Left colon (tissue), 2 donors: Measurements from ENCODE around the gene DLL4. TPM values are rescaled to one million over a fixed set of nuclear protein-coding genes. Genes with fewer than 3 reads are reported as not detected.

Experiments used
- ATAC-seq: fragments of 200-7000 bp; cut with Tn5 transposase; one replicate; pipeline ENCODE4 v1.9.1; 2020; ENCODE audit warnings: mild to moderate bottlenecking, moderate library complexity
- DNase-seq, 2 donors: peaks; one replicate each; pipeline ENCODE4 v3.0.0-alpha.2; 2020
- intact Hi-C, 2 donors: fragments of 100-400 bp; cut with DNase I in 1 of 2; cut with micrococcal nuclease in 1 of 2; formaldehyde crosslinking; loops; one replicate each; pipeline versions ENCODE4 v1.11.2 to v1.14.0; 2022; cut with DNase I, micrococcal nuclease
- total RNA-seq, 2 donors: library from RNA; stranded (reverse); fragmentation: NEBNext Ultra II Directional; extraction: Animal tissue kit (Norgen Biotek cat#: 25700); gene quantifications; one replicate each; pipeline ENCODE4 v1.2.1, GENCODE V29; 2021
- donor health status: DM: no; HTN: no; CAD: no.
- donor health status: DM: yes; HTN: yes; CAD: no.

Gene DLL4
- total RNA-seq, 2 donors from 2014 or later: 14.0 to 15.9 TPM

- DNase-seq (no peak), ATAC-seq (no peak)
- intact Hi-C loops: no loop called here
Observed at GRCh38 chr15:40964634-40965033, 35.5 kb downstream of the DLL4 start.

GRCh38 chr15:40968290-40969085 is 39.3 kb downstream of the DLL4 start:
- DNase-seq (no peak), ATAC-seq (no peak)
- intact Hi-C loops: no loop called here

GRCh38 chr15:40969363-40969762 is 40.2 kb downstream of the DLL4 start:
- peak; percentile 59 for ATAC-seq
- intact Hi-C loops: no loop called here

GRCh38 chr15:40974879-40975278 is 45.7 kb downstream of the DLL4 start:
- intact Hi-C loops: no loop called here
- DNase-seq (no peak), ATAC-seq (no peak)

More at GRCh38 chr15:40969363-40969762, 40.2 kb downstream of the DLL4 start:
- DNase-seq: no peak

GRCh38 chr15:40976819-40977218 is 47.7 kb downstream of the DLL4 start:
- intact Hi-C loops: no loop called here
- ATAC-seq (no peak), DNase-seq (no peak)

- ATAC-seq (no peak), DNase-seq (no peak)
- intact Hi-C loops: no loop called here
Observed at GRCh38 chr15:40978141-40978540, 49.0 kb downstream of the DLL4 start.

- DNase-seq (no peak), ATAC-seq (no peak)
- intact Hi-C loops: no loop called here
Observed at GRCh38 chr15:40978562-40978961, 49.4 kb downstream of the DLL4 start.

- ATAC-seq: no peak
- intact Hi-C loops: no loop called here
Observed at GRCh38 chr15:40981186-40981585, 52.0 kb downstream of the DLL4 start.

GRCh38 chr15:40982855-40983254 is 53.7 kb downstream of the DLL4 start:
- DNase-seq: no peak
- ATAC-seq: no peak

More at GRCh38 chr15:40981186-40981585, 52.0 kb downstream of the DLL4 start:
- no peak for DNase-seq

GRCh38 chr15:40984406-40984805 is 55.3 kb downstream of the DLL4 start:
- ATAC-seq: no peak
- intact Hi-C loops: no loop called here
- DNase-seq: no peak

More at GRCh38 chr15:40982855-40983254, 53.7 kb downstream of the DLL4 start:
- intact Hi-C loops: no loop called here

- DNase-seq (no peak), ATAC-seq (no peak)
- intact Hi-C loops: no loop called here
Observed at GRCh38 chr15:40984964-40985363, 55.8 kb downstream of the DLL4 start.

GRCh38 chr15:40985541-40986330 is 56.6 kb downstream of the DLL4 start:
- intact Hi-C loops: no loop called here
- ATAC-seq (no peak), DNase-seq (no peak)

- ATAC-seq: no peak
- intact Hi-C loops: no loop called here
Observed at GRCh38 chr15:40986820-40987219, 57.7 kb downstream of the DLL4 start.

GRCh38 chr15:40988156-40988555 is 59.0 kb downstream of the DLL4 start:
- intact Hi-C loops: no loop called here
- DNase-seq (no peak), ATAC-seq (no peak)

More at GRCh38 chr15:40986820-40987219, 57.7 kb downstream of the DLL4 start:
- DNase-seq: no peak

Other genes starting within 250 kb of the DLL4 start
- gene RAD51, start 234.2 kb upstream of the DLL4 start, total RNA-seq: 1 to 10 TPM; 2.6 to 7.1 TPM
- gene RMDN3, start 174.1 kb upstream of the DLL4 start, total RNA-seq: 10 to 100 TPM; 32.4 to 40.2 TPM
- gene GCHFR, start 165.3 kb upstream of the DLL4 start, total RNA-seq: 10 to 100 TPM; 21.2 to 35.1 TPM
- under 1 TPM; 0.25 to 0.61 TPM for gene C15orf62, start 159.4 kb upstream of the DLL4 start, total RNA-seq
- 10 to 100 TPM; 25.3 to 26.8 TPM for gene ZFYVE19, start 122.3 kb upstream of the DLL4 start, total RNA-seq
- 10 to 100 TPM; 32.8 to 36.9 TPM for gene DNAJC17, start 121.9 kb upstream of the DLL4 start, total RNA-seq
- 100 to 1,000 TPM; 153 to 171 TPM for gene PPP1R14D, start 100.6 kb upstream of the DLL4 start, total RNA-seq
- gene SPINT1, start 85.3 kb upstream of the DLL4 start, total RNA-seq: 100 to 1,000 TPM; 392 to 417 TPM
- 1 to 10 TPM; 3.7 to 8.9 TPM for gene RHOV, start 55.1 kb upstream of the DLL4 start, total RNA-seq
- gene VPS18, start 34.9 kb upstream of the DLL4 start, total RNA-seq: 10 to 100 TPM; 20.8 to 20.9 TPM
- 10 to 100 TPM in 1 of 2 donors, 1 to 10 TPM in 1; 1.8 to 11.0 TPM for gene CHAC1, start 24.1 kb downstream of the DLL4 start, total RNA-seq
- gene INO80, start 186.9 kb downstream of the DLL4 start, total RNA-seq: 10 to 100 TPM; 19.7 to 29.3 TPM